Measurements from ENCODE around the gene BIN1. TPM values are rescaled to one million over a fixed set of nuclear protein-coding genes. Genes with fewer than 3 reads are reported as not detected.
"Not testable (repeated sequence)": the region's sequence is repeated elsewhere in the genome, so short reads cannot be mapped to it uniquely, and the experiment has no call there.

The BIN1 gene
- total RNA-seq, 1 experiment from 2014 or later: 58.9 TPM

DNA sequence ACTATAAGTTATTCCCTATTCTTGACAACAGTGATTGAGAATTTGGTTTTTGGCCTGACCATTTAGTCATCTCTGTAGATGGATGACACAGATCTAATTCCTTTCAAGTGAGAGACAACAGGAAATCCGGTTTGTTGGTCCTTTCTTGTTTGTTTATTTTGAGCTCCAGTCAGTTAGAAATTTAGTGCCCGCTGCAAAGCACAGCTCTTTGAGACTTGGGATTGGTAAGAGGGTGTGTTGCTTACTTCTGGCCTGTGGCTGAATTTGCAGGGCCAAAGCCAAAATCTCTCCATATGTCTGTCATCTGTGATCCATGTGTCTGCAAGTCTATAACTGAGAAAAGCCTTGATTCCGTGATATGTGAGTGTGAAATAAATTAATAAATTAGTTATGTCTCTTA lies 74.3 kb downstream of the BIN1 start:
- Histone ChIP-seq H2AFZ (ENCODE audit: low read length) (no peak overlapping the region), H3F3A (ENCODE audit: low read length, unreplicated experiment) (no peaks in the 10 kb centered on the region), H3K27ac (ENCODE audit: low read length) (no peak overlapping the region), H3K4me2 (ENCODE audit: low read length) (no peak overlapping the region), H3K27me3 (ENCODE audit: low read length) (no peaks in the 10 kb centered on the region), H3K9ac (ENCODE audit: low read length) (no peak overlapping the region), H3K36me3 (ENCODE audit: low read depth, low read length) (no peaks in the 10 kb centered on the region), H3K9me3 (ENCODE audit: low read length) (no peaks in the 10 kb centered on the region), H3K4me3 (ENCODE audit: low read length) (no peak overlapping the region), H3K9me2 (replicated peaks; ENCODE audit: low read length) (no peaks in the 10 kb centered on the region), H4K20me1 (ENCODE audit: low read length) (no peaks in the 10 kb centered on the region), H3K79me2 (ENCODE audit: low read length) (no peaks in the 10 kb centered on the region), H3K4me1 (ENCODE audit: insufficient read depth, low read length) (peaks cover 6% of the 10 kb centered on the region; the same call in 1 of the 2 replicates)
- intact Hi-C loops (cut with micrococcal nuclease): no loop called here
- ATAC-seq: no peak
- peak; percentile 21 for DNase-seq
- ChIA-PET CTCF (interaction anchor here (0.6 kb wide), 1 partner anchor 242 kb away, joined by 4 read pairs; no protein-coding TSS in a partner anchor), POLR2A (ENCODE audit: unreplicated experiment) (no interaction called here)
- no TSS peak for BruUV-seq (replicated peaks)
- TF ChIP-seq, protein P1, sequence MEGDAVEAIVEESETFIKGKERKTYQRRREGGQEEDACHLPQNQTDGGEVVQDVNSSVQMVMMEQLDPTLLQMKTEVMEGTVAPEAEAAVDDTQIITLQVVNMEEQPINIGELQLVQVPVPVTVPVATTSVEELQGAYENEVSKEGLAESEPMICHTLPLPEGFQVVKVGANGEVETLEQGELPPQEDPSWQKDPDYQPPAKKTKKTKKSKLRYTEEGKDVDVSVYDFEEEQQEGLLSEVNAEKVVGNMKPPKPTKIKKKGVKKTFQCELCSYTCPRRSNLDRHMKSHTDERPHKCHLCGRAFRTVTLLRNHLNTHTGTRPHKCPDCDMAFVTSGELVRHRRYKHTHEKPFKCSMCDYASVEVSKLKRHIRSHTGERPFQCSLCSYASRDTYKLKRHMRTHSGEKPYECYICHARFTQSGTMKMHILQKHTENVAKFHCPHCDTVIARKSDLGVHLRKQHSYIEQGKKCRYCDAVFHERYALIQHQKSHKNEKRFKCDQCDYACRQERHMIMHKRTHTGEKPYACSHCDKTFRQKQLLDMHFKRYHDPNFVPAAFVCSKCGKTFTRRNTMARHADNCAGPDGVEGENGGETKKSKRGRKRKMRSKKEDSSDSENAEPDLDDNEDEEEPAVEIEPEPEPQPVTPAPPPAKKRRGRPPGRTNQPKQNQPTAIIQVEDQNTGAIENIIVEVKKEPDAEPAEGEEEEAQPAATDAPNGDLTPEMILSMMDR (conservative IDR thresholded peaks at IDR 0.05; ENCODE audit: low read depth, low read length): no peak
- no peak for TF ChIP-seq EZH2 (IDR thresholded peaks at IDR 0.05; ENCODE audit: low read length, unreplicated experiment)
- no peak for TF ChIP-seq EZH2phosphoT487 (IDR thresholded peaks at IDR 0.05; ENCODE audit: borderline replicate concordance, low read length)

- DNase-seq: no peak
- no peak overlapping the region for H3K27ac ChIP-seq (ENCODE audit: low read length)
- no peak overlapping the region for H3K4me2 ChIP-seq (ENCODE audit: low read length)
- no peak overlapping the region for H3K9ac ChIP-seq (ENCODE audit: low read length)
- no peak overlapping the region for H3K4me3 ChIP-seq (ENCODE audit: low read length)
- CTCF ChIA-PET: no interaction called here
- no peak overlapping the region for H2AFZ ChIP-seq (ENCODE audit: low read length)
- intact Hi-C loops (cut with micrococcal nuclease): no loop called here
- no peak for ATAC-seq
- BruUV-seq (replicated peaks): no TSS peak
- no peaks in the 10 kb centered on the region for H4K20me1 ChIP-seq (ENCODE audit: low read length)
- TF ChIP-seq, protein P1 (conservative IDR thresholded peaks at IDR 0.05; ENCODE audit: low read depth, low read length): no peak
- no peak for TF ChIP-seq EZH2phosphoT487 (IDR thresholded peaks at IDR 0.05; ENCODE audit: borderline replicate concordance, low read length)
- no peak for TF ChIP-seq EZH2 (IDR thresholded peaks at IDR 0.05; ENCODE audit: low read length, unreplicated experiment)
- no peaks in the 10 kb centered on the region for H3K36me3 ChIP-seq (ENCODE audit: low read depth, low read length)
- H3F3A ChIP-seq (ENCODE audit: low read length, unreplicated experiment): no peaks in the 10 kb centered on the region
- POLR2A ChIA-PET (ENCODE audit: unreplicated experiment): no interaction called here
- no peaks in the 10 kb centered on the region for H3K79me2 ChIP-seq (ENCODE audit: low read length)
- H3K9me2 ChIP-seq (replicated peaks; ENCODE audit: low read length): no peaks in the 10 kb centered on the region
- peaks cover 6% of the 10 kb centered on the region; the same call in 1 of the 2 replicates for H3K4me1 ChIP-seq (ENCODE audit: insufficient read depth, low read length)
- H3K9me3 ChIP-seq (ENCODE audit: low read length): no peaks in the 10 kb centered on the region
- H3K27me3 ChIP-seq (ENCODE audit: low read length): peaks cover 6% of the 10 kb centered on the region; the same call in 1 of the 2 replicates
Observed at GRCh38 chr2:127029350-127030051, 77.5 kb downstream of the BIN1 start.

DNA sequence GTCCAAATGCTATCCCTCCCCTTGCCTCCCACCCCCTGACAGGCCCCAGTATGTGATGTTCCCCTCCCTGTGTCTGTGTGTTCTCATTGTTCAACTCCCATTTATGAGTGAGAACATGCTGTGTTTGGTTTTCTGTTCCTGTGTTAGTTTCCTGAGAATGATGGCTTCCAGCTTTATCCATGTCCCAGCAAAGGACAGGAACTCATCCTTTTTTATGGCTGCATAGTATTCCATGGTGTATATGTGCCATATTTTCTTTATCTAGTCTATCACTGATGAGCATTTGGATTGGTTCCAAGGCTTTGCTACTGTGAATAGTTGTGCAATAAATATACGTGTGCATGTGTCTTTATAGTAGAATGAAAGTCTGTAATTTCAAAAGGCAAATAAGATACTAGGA lies 78.2 kb downstream of the BIN1 start:
- H3K4me3 ChIP-seq (ENCODE audit: low read length); CTCF ChIA-PET; DNase-seq; H2AFZ ChIP-seq (ENCODE audit: low read length); H3K79me2 ChIP-seq (ENCODE audit: low read length); H3K27me3 ChIP-seq (ENCODE audit: low read length); ATAC-seq; H3K4me2 ChIP-seq (ENCODE audit: low read length); BruUV-seq (replicated peaks); H3K9ac ChIP-seq (ENCODE audit: low read length); H3K9me3 ChIP-seq (ENCODE audit: low read length); H3K36me3 ChIP-seq (ENCODE audit: low read depth, low read length); H3K27ac ChIP-seq (ENCODE audit: low read length); H3K9me2 ChIP-seq (replicated peaks; ENCODE audit: low read length); H4K20me1 ChIP-seq (ENCODE audit: low read length); intact Hi-C loops (cut with micrococcal nuclease); POLR2A ChIA-PET (ENCODE audit: unreplicated experiment); H3F3A ChIP-seq (ENCODE audit: low read length, unreplicated experiment); H3K4me1 ChIP-seq (ENCODE audit: insufficient read depth, low read length): not testable (repeated sequence)
